Stimulated activated naive CD8-positive, alpha-beta T cell treated with anti-CD3 and anti-CD28 coated beads, Interleukin-15, amount 100 ng/mL, for 72 hours (primary cell): ENCODE measurements around the gene ARHGAP25.
"Not testable (repeated sequence)": the region's sequence is repeated elsewhere in the genome, so short reads cannot be mapped to it uniquely, and the experiment has no call there.

ENCODE experiments used
- ATAC-seq: fragments of 150-1000 bp; cut with Tn5 transposase; 2 replicates; pipeline ENCODE4 v1.10.0; 2021; ENCODE audit warnings: mild to moderate bottlenecking, moderate library complexity
- DNase-seq, 2 donors: peaks; one replicate each; pipeline ENCODE4 v3.0.0; 2021 to 2022
- H3K27ac Mint-ChIP-seq, 2 donors: one replicate each; pipeline ENCODE4 v1.8.0; 2022; ENCODE audit warnings: mild to moderate bottlenecking in 2 of 2, mixed read lengths in 2 of 2, moderate library complexity in 2 of 2
- H3K27me3 Mint-ChIP-seq: one replicate; pipeline ENCODE4 v1.8.0; 2022; ENCODE audit warnings: mixed read lengths
- H3K4me1 Mint-ChIP-seq: one replicate; pipeline ENCODE4 v1.8.0; 2022; ENCODE audit warnings: mild to moderate bottlenecking, mixed read lengths
- H3K4me3 Mint-ChIP-seq, 2 donors: one replicate each; pipeline ENCODE4 v1.8.0; 2022; ENCODE audit warnings: mild to moderate bottlenecking in 2 of 2, mixed read lengths in 2 of 2, moderate library complexity in 1 of 2
- H3K9me3 Mint-ChIP-seq, 2 donors: one replicate each; pipeline ENCODE4 v1.8.0; 2022; ENCODE audit warnings: mixed read lengths in 2 of 2

ARHGAP25 gene

DNA sequence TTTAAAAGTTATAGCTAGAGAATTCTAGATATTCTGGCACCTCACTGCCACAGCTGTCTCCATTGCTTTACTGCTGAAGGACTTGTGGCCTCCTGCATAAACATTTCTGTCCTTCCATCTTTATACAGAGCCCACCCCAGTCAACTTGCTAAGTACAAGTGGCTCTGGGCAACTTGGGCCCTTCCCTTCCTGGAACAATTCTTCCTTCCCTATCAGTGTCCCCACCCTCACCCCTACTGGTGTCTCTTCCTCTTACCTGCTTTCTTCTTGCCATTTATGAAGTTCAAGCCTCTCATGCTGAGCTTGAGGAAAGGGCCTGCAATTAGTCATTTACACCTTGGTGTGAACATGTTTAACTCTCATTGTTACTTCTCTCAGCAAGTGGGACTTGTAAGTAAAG, 45.0 kb downstream of the ARHGAP25 start:
- H3K4me1 Mint-ChIP-seq: peaks cover 58% of the 10 kb centered on the region
- peak overlapping the region; percentile 69 to 81 for H3K27ac Mint-ChIP-seq
- H3K27me3 Mint-ChIP-seq: no peaks in the 10 kb centered on the region
- no peaks in the 10 kb centered on the region for H3K9me3 Mint-ChIP-seq
- ATAC-seq (no peak), DNase-seq (no peak)
- peak overlapping the region in 1 of 2 donors; percentile 13 for H3K4me3 Mint-ChIP-seq

DNA sequence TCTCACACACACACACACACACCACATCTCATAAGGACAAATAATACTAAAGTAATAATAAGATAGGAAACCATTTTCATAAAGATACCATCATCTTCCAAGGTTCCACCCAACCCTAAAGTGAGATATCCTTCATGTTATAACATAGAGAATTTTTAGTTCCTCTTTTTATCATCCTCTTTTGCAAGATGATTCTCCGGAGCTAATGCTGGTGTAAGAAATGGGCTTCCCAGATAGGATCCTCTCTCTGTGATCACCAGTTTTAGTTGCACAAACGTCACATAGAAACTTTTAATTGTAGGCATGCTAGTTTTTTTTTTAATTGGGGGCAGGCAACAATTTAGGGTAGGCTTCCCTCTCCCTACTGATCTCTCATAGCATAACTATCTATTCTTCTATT, 49.6 kb downstream of the ARHGAP25 start:
- Mint-ChIP-seq H3K9me3 (no peaks in the 10 kb centered on the region), H3K27ac (peak overlapping the region in 1 of 2 donors; percentile 57), H3K4me3 (no peak overlapping the region), H3K27me3 (no peaks in the 10 kb centered on the region), H3K4me1 (peaks cover 40% of the 10 kb centered on the region)
- no peak for ATAC-seq
- DNase-seq: no peak

DNA sequence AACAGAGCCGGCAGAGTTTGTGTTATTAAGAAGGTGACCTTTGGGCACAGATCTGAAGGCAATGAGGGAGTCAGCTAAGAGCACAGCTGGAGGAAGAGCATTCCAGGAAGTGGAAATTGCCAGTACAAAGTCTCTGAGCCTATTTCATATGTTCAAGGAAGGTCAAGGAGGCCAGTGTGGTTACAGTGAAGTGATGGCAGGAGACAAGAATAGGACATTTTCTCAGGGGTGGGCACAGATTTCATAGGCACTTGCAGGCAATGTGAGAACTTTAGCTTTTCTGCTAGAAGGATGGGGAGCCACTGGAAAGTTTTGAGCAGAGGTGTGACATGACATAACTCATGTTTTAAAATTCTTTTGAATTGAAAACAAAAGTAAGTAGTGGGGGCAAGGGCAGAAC, 50.3 kb downstream of the ARHGAP25 start:
- H3K9me3 Mint-ChIP-seq: no peaks in the 10 kb centered on the region
- DNase-seq: no peak
- no peak for ATAC-seq
- no peak overlapping the region for H3K27ac Mint-ChIP-seq
- no peaks in the 10 kb centered on the region for H3K27me3 Mint-ChIP-seq
- H3K4me3 Mint-ChIP-seq: no peak overlapping the region
- H3K4me1 Mint-ChIP-seq: peaks cover 39% of the 10 kb centered on the region

DNA sequence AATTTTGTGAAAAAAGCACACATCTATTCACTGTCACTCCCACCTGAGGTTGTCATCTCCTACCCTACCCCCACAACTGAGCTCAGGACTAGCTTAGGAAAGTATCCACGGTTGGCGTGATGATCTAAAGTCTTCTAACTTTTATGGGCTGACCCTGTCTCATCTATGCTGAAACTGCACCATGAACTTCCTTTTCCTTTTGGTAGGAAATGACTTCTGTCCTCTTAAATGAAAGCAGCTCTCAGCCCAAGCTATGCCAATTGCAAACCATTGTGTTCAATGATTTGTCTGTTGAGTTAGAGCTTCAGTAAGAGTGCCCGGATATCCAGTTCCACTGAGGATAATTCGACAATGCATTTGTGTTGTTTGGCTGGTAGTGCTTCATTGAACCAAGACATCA, 52.7 kb downstream of the ARHGAP25 start:
- DNase-seq (no peak), ATAC-seq (no peak)
- Mint-ChIP-seq H3K27ac (no peak overlapping the region), H3K4me1 (peaks cover 44% of the 10 kb centered on the region), H3K27me3 (no peaks in the 10 kb centered on the region), H3K4me3 (no peak overlapping the region), H3K9me3 (no peaks in the 10 kb centered on the region)

DNA sequence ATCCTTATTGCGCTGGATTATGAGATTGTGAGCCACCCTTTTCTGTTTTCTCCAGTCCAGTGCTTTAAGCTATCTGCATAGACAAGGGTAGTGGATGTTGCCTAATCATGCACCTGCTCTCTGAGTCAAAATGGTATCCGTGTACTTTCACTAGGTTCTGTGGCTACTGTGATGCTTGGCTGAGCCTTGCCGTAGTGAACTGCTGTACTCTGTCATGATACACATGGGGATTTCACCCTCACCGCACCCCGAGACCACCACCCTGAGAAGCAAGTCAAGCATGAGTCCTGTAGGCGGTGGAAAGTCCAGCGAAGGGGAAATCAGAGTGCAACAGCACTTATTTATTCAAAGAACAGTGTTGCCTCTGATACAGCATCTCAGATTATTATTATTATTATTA, 55.0 kb downstream of the ARHGAP25 start:
- peak in 1 of 2 donors; percentile 74 for DNase-seq
- H3K9me3 Mint-ChIP-seq: no peaks in the 10 kb centered on the region
- H3K4me3 Mint-ChIP-seq: no peak overlapping the region
- H3K4me1 Mint-ChIP-seq: peaks cover 56% of the 10 kb centered on the region
- peak; percentile 98 for ATAC-seq
- H3K27me3 Mint-ChIP-seq: no peaks in the 10 kb centered on the region
- H3K27ac Mint-ChIP-seq: peak overlapping the region in 1 of 2 donors; percentile 20

DNA sequence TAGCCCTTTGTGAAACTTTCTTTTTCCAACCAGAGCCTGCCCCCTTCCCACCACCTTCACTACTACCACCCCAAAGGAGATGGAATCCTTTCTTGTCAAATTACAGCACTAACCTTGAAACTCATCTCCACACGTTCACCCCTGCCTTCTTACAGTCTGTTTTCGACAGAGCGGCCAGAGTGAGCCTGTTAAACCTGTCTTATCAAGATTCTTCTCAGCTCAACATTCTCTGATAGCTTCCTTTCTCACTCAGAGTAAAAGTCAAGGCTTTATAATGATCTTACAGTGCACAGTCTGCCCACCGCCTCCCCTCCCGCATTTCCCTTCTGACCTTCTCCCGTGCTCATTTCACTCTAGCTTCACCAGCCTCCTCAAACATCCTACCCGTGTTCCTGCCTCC, 56.0 kb downstream of the ARHGAP25 start:
- no peak overlapping the region for H3K4me3 Mint-ChIP-seq
- peaks cover 66% of the 10 kb centered on the region for H3K4me1 Mint-ChIP-seq
- DNase-seq: no peak
- ATAC-seq: no peak
- H3K27me3 Mint-ChIP-seq: no peaks in the 10 kb centered on the region
- H3K27ac Mint-ChIP-seq: peak overlapping the region; percentile 1 to 35
- H3K9me3 Mint-ChIP-seq: no peaks in the 10 kb centered on the region

DNA sequence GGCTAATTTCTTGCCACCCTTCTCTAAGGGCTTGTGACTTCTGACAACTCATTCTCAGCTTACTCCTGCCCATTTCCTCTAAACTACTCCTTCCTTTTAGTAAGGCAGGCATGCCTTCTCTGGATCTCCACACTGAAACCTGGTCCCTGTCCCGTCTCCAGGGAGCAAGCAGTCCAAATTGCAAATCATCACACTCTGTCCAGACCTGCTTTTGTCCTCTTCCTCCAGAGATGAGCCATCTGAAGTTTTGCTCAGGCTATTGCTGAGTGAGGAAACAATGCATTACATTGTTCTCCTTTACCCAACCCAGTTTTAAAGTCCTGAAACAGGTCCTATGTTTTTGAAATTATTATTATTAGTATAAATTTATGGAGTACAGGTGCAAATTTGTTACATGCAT, 57.3 kb downstream of the ARHGAP25 start:
- H3K27ac Mint-ChIP-seq: peak overlapping the region in 1 of 2 donors; percentile 86
- no peak overlapping the region for H3K4me3 Mint-ChIP-seq

DNA sequence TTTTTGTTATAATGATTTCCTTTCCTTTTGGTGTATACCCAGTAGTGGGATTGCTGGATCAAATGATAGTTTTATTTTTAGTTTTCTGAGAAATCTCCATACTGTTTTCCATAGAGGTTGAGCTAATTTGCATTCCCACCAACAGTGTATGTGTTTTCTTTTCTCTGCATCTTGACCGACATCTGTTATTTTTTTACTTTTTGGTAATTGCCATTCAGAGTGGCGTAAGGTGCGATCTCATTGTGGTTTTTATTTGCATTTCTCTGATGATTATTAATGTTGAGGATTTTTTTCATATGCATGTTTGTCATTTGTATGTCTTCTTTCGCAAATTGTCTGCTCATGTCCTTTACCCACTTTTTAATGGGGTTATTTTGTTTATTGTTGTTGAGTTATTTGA, 58.1 kb downstream of the ARHGAP25 start:
- ATAC-seq: no peak
- H3K27me3 Mint-ChIP-seq: no peaks in the 10 kb centered on the region
- peaks cover 81% of the 10 kb centered on the region for H3K4me1 Mint-ChIP-seq
- H3K4me3 Mint-ChIP-seq: no peak overlapping the region
- H3K9me3 Mint-ChIP-seq: no peaks in the 10 kb centered on the region
- no peak for DNase-seq
- no peak overlapping the region for H3K27ac Mint-ChIP-seq

More for the DNA sequence above, 57.3 kb downstream of the ARHGAP25 start:
- DNase-seq: no peak
- no peaks in the 10 kb centered on the region for H3K9me3 Mint-ChIP-seq
- H3K4me1 Mint-ChIP-seq: peaks cover 79% of the 10 kb centered on the region
- ATAC-seq: no peak
- H3K27me3 Mint-ChIP-seq: no peaks in the 10 kb centered on the region

DNA sequence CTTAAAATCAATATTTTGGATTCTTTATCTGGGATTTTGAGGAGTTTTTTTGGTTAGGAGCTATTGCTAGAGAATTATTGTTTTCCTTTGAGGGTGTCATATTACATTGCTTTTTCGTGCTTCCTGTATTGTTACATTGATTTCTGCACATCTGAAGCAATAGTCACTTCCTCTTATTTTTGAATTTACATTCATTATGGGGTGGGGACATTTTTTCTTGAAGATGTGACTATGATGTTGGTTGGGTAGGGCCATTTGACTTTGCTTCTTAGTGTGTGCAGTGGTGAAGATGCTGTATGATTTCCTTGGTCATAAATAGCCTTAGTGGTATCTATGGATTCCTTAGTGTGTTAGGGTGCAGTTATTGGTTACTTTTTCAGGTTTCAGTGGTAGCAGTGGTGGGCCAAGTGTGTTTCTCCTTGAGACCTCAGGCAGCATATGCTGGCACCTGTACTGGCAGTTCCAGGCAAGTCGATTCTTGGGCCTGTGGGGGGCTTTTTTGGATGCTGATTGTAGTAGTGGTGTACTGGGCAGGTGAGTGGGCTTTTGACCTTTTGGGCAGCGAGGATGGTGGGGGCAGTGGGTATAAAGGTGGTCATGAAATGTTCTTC, 61.8 kb downstream of the ARHGAP25 start:
- H3K9me3 Mint-ChIP-seq: no peaks in the 10 kb centered on the region

DNA sequence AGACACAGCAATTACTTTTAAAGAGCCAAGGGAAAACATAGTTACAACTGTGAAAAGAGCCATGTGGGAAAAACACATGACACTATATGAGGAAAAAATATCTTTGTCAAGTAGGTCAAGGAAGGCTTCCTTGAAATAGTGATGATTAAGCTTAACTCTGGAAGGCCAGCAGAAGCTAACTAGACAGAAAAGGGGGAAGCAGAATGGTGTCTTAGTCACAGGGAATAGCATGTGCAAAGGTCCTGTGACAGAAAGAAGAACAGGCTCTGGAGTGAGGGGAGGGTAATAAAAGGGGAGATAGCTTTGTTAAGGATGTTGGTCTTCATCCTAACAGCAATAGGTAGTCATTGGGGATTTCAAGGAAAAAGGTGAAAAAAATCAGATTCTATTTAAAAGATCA, 64.0 kb downstream of the ARHGAP25 start:
- H3K27ac Mint-ChIP-seq: no peak overlapping the region
- no peak overlapping the region for H3K4me3 Mint-ChIP-seq
- H3K9me3 Mint-ChIP-seq: no peaks in the 10 kb centered on the region
- H3K4me1 Mint-ChIP-seq: peaks cover 57% of the 10 kb centered on the region
- ATAC-seq (no peak), DNase-seq (no peak)
- H3K27me3 Mint-ChIP-seq: no peaks in the 10 kb centered on the region

More for the DNA sequence above, 61.8 kb downstream of the ARHGAP25 start:
- no peaks in the 10 kb centered on the region for H3K27me3 Mint-ChIP-seq
- peak overlapping the region; percentile 49 to 61 for H3K4me3 Mint-ChIP-seq
- H3K4me1 Mint-ChIP-seq: peaks cover 76% of the 10 kb centered on the region
- ATAC-seq (peak; percentile 99), DNase-seq (peak in 1 of 2 donors; percentile 57)
- peak overlapping the region in 1 of 2 donors; percentile 91 for H3K27ac Mint-ChIP-seq

DNA sequence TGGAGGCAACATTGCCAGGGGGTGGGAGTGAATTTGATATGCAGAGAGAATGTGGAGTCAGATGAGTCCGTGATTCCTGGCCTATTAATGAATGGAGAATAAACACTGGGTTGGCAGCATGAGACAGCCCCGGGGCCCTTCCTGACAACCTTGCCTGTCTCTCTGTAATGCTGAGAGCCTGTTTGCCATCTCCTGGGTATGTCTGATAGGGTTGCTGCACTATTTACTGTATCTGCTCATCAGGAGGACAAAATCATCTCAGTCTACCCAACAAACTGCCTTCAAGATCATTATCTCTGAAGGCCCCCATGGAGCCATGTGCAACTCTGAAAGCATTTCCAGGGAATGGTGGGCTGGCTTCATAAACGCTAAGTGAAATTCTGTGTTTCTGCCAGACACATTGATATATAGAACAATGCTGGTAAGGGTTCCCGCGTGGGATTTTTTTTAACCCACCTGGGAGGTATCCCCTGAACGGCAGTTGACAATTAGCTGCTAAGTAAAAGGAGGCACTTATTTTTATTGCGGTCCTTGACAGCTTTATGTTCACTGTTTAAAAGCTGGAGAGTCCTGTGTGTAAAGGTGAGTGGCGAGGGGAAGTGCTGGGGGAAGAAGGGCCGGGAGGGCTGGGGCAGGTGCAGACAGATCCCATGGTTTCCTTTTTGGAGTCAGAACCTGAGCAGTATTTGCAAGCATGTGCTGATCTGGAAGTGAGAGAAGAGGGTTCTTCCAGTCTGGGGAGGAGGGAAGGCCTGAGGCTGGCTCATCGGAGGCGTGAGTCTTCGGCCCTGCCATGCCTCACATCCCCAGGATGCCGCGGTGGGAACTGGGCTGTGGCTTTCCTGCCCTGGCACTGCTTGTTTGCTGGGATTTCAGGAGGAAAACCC, 64.8 kb downstream of the ARHGAP25 start:
- Mint-ChIP-seq H3K9me3 (no peaks in the 10 kb centered on the region), H3K27ac (peak overlapping the region in 1 of 2 donors; percentile 28), H3K4me3 (no peak overlapping the region), H3K4me1 (peaks cover 53% of the 10 kb centered on the region), H3K27me3 (no peaks in the 10 kb centered on the region)
- no peak for ATAC-seq
- DNase-seq: no peak

DNA sequence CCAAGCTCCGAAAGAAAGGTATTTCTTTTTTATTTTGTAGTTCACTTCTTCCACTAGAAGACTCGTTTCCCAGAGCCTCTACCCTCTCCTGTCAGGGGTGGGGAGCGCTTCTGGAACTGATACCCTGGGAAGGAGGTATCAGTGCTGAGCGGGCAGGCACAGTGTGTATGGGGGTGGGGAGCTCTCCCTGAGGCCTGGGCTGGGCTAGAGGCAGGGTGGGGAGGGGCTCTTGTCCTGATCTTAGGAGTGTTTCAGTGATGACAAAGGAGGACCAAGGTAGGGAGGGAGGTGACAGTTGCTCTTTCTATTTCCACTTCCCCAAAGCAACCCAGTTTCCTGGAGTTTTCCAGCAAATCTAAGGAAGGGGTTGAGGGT, 65.4 kb downstream of the ARHGAP25 start:
- H3K9me3 Mint-ChIP-seq: no peaks in the 10 kb centered on the region
- peaks cover 46% of the 10 kb centered on the region for H3K4me1 Mint-ChIP-seq

DNA sequence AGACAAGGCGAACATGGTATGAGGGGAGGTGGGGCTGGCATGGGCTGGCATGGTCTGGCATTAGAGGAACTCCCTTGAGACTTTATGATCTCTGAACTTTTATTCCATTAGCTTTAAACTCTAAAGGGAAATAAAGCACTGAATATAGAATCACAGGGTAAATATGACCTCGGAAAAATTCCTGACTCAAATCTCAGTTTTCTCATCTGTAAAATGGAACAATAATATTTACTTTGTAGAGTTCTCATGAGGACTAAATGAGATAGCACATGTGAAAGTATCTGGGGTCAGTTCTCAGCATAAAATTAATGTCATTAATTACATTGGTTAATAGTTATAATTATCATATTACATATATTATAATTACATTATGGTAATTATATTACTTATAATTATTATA, 65.9 kb downstream of the ARHGAP25 start:
- H3K4me1 Mint-ChIP-seq: peaks cover 41% of the 10 kb centered on the region
- ATAC-seq (no peak), DNase-seq (no peak)
- H3K4me3 Mint-ChIP-seq: no peak overlapping the region
- no peak overlapping the region for H3K27ac Mint-ChIP-seq
- no peaks in the 10 kb centered on the region for H3K27me3 Mint-ChIP-seq
- H3K9me3 Mint-ChIP-seq: no peaks in the 10 kb centered on the region

More for the DNA sequence above, 65.4 kb downstream of the ARHGAP25 start:
- Mint-ChIP-seq H3K27me3 (no peaks in the 10 kb centered on the region), H3K4me3 (no peak overlapping the region), H3K27ac (peak overlapping the region in 1 of 2 donors; percentile 6)
- no peak for ATAC-seq
- no peak for DNase-seq

DNA sequence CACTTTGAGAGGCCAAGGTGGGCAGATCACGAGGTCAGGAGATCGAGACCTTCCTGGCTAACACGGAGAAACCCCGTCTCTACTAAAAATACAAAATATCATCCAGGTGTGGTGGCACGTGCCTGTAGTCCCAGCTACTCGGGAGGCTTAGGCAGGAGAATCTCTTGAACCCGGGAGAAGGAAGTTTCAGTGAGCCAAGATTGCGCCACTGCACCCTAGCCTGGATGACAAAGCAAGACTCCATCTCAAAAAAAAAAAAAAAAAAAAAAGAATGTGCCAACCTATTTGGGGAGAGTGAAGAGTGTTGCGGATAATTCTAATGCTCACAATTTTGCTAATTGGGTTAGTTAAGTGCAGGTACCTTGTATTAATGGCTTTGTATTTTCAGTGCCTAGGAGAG, 67.5 kb downstream of the ARHGAP25 start:
- not testable (repeated sequence) for ATAC-seq, H3K4me3 Mint-ChIP-seq, H3K27me3 Mint-ChIP-seq, H3K27ac Mint-ChIP-seq, DNase-seq, H3K9me3 Mint-ChIP-seq
- H3K4me1 Mint-ChIP-seq: peaks cover 28% of the 10 kb centered on the region

DNA sequence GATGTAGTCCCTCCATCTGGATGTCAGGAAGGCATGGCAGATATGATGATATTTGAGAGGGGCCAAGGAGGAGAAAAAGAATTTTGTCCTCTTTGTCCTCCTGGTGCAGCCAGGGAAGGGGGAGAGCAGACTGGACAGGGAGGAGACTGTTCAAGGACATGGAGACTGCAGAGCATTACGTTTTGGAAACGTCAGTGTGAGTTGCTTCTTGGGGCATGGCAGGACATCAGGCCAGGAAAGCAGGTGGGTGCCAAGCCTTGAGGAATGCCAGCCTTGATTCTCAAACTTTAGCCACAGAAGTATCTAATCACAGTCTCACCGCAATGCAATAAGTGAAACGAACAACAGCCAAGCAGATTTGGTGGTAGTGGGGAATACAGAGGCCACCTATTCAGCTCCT, 70.4 kb downstream of the ARHGAP25 start:
- no peak for DNase-seq
- no peak overlapping the region for H3K4me3 Mint-ChIP-seq
- no peak for ATAC-seq
- H3K9me3 Mint-ChIP-seq: no peaks in the 10 kb centered on the region
- no peaks in the 10 kb centered on the region for H3K27me3 Mint-ChIP-seq
- H3K27ac Mint-ChIP-seq: no peak overlapping the region
- peaks cover 33% of the 10 kb centered on the region for H3K4me1 Mint-ChIP-seq

DNA sequence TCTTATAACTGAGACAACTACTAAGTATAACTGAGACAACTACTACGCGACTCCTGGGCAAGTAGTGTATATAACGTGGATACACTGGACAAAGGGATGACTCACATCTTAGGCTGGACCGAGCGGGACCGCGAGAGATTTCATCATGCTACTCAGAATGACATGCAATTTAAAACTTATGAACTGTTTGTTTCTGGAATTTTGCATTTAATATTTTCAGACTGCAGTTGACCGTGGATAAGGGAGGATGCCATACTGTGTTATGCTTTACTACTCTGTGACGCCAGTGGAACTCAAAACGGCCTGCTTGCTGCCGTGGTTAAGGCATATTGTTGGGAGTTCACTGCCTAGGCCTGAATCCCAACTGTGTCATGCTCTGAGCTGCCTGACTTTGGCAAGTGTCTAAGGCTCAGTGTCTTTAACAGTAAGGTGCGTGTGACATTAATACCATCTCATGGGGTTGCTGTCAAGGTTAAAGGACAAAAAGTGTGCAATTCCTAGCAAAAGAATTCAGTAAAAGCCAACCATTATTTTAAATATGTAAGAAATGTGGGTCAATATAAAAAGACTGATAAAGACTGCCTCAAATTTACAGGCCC, 72.0 kb downstream of the ARHGAP25 start:
- H3K27ac Mint-ChIP-seq: no peak overlapping the region
- H3K4me1 Mint-ChIP-seq: peaks cover 33% of the 10 kb centered on the region
- no peaks in the 10 kb centered on the region for H3K27me3 Mint-ChIP-seq
- H3K9me3 Mint-ChIP-seq: no peaks in the 10 kb centered on the region
- ATAC-seq (no peak), DNase-seq (no peak)
- H3K4me3 Mint-ChIP-seq: no peak overlapping the region
